Loucy (cell line): Measurements from ENCODE around the gene FARS2.

ENCODE experiments used
- H2AFZ ChIP-seq: fragments of 200-600 bp; sonication (generic); 2 replicates; pipeline ENCODE4 v1.6.0; 2016; ENCODE audit warnings: antibody characterized with exemption, mild to moderate bottlenecking, low read length, moderate library complexity
- H3F3A ChIP-seq: fragments of 200-600 bp; 2 replicates; pipeline ENCODE4 v1.6.0; 2016; ENCODE audit warnings: antibody characterized with exemption, low read depth, mild to moderate bottlenecking
- H3K27me3 ChIP-seq: fragments of 200-600 bp; sonication (generic); 2 replicates; pipeline ENCODE4 v1.6.1; 2014; ENCODE audit warnings: low read length, mild to moderate bottlenecking; ENCODE audit not compliant: insufficient read depth, poor library complexity, severe bottlenecking
- H3K36me3 ChIP-seq: fragments of 200-600 bp; sonication (generic); 2 replicates; pipeline ENCODE4 v1.6.1; 2016; ENCODE audit warnings: low read length; ENCODE audit not compliant: insufficient read depth
- H3K4me1 ChIP-seq: fragments of 200-600 bp; sonication (generic); 2 replicates; pipeline ENCODE4 v1.5.1; 2014; ENCODE audit warnings: low read length, mild to moderate bottlenecking; ENCODE audit not compliant: insufficient read depth, poor library complexity, severe bottlenecking
- H3K4me2 ChIP-seq: fragments of 200-600 bp; sonication (generic); 2 replicates; pipeline ENCODE4 v1.6.0; 2014; ENCODE audit warnings: antibody characterized with exemption, low read length, low read depth, mild to moderate bottlenecking; ENCODE audit not compliant: poor library complexity, severe bottlenecking
- H3K4me3 ChIP-seq: fragments of 200-600 bp; sonication (generic); 2 replicates; pipeline ENCODE4 v1.5.1; 2014; ENCODE audit warnings: low read length, mild to moderate bottlenecking, mixed read lengths; ENCODE audit not compliant: poor library complexity, severe bottlenecking
- H3K79me2 ChIP-seq: fragments of 200-600 bp; sonication (generic); 2 replicates; pipeline ENCODE4 v1.6.1; 2014; ENCODE audit warnings: low read length; ENCODE audit not compliant: insufficient read depth
- H3K9ac ChIP-seq: fragments of 200-600 bp; sonication (generic); 2 replicates; pipeline ENCODE4 v1.6.0; 2014; ENCODE audit warnings: mild to moderate bottlenecking, low read depth, low read length, moderate library complexity; ENCODE audit not compliant: poor library complexity, severe bottlenecking
- H3K9me2 ChIP-seq: fragments of 200-600 bp; sonication (generic); replicated peaks from 2 replicates; pipeline ENCODE4 v1.6.1; 2016; ENCODE audit warnings: low read depth, low read length, mixed read lengths
- H3K9me3 ChIP-seq: fragments of 200-600 bp; sonication (generic); 2 replicates; pipeline ENCODE4 v1.6.1; 2014; ENCODE audit warnings: mild to moderate bottlenecking, antibody characterized with exemption, low read length, low read depth; ENCODE audit not compliant: insufficient read depth
- H4K20me1 ChIP-seq: fragments of 200-600 bp; sonication (generic); 2 replicates; pipeline ENCODE4 v1.6.0; 2014; ENCODE audit warnings: antibody characterized with exemption, low read length, mild to moderate bottlenecking; ENCODE audit not compliant: insufficient read depth, poor library complexity, severe bottlenecking
- CTCF ChIP-seq: fragments of 200-600 bp; sonication (generic); conservative IDR thresholded peaks from 2 replicates; pipeline ENCODE4 v1.5.1; 2014; ENCODE audit warnings: mild to moderate bottlenecking, antibody characterized with exemption, low read length
- EZH2phosphoT487 ChIP-seq: fragments of 200-600 bp; IDR thresholded peaks from 2 replicates; pipeline ENCODE4 v1.6.1; 2018; ENCODE audit warnings: antibody characterized with exemption, mild to moderate bottlenecking, moderate library complexity, borderline replicate concordance

The FARS2 gene

GRCh38 chr6:5379647-5380242 is 118.4 kb downstream of the FARS2 start:
- H3K4me3 ChIP-seq: no peak overlapping the region
- H3K4me2 ChIP-seq: no peak overlapping the region
- no peak overlapping the region for H2AFZ ChIP-seq
- no peaks in the 10 kb centered on the region for H3K79me2 ChIP-seq
- H3K36me3 ChIP-seq: no peaks in the 10 kb centered on the region
- no peaks in the 10 kb centered on the region for H4K20me1 ChIP-seq
- no peaks in the 10 kb centered on the region for H3K27me3 ChIP-seq
- H3K9me3 ChIP-seq: no peaks in the 10 kb centered on the region
- H3K4me1 ChIP-seq: no peaks in the 10 kb centered on the region
- no peak overlapping the region for H3K9ac ChIP-seq
- TF ChIP-seq CTCF (peak; percentile 89), EZH2phosphoT487 (no peak)
- H3K9me2 ChIP-seq: no peaks in the 10 kb centered on the region
- no peaks in the 10 kb centered on the region for H3F3A ChIP-seq

GRCh38 chr6:5383856-5384255 is 122.5 kb downstream of the FARS2 start:
- Histone ChIP-seq H3K79me2 (no peaks in the 10 kb centered on the region), H3K27me3 (no peaks in the 10 kb centered on the region)
- TF ChIP-seq EZH2phosphoT487 (no peak), CTCF (no peak)

GRCh38 chr6:5384276-5384675 is 123.0 kb downstream of the FARS2 start:
- no peak overlapping the region for H3K4me3 ChIP-seq
- H3K36me3 ChIP-seq: no peaks in the 10 kb centered on the region
- H4K20me1 ChIP-seq: no peaks in the 10 kb centered on the region
- H3K79me2 ChIP-seq: no peaks in the 10 kb centered on the region
- no peak overlapping the region for H3K9ac ChIP-seq
- no peaks in the 10 kb centered on the region for H3K9me2 ChIP-seq
- no peaks in the 10 kb centered on the region for H3F3A ChIP-seq
- H2AFZ ChIP-seq: no peak overlapping the region
- H3K4me2 ChIP-seq: no peak overlapping the region
- H3K4me1 ChIP-seq: no peaks in the 10 kb centered on the region
- H3K27me3 ChIP-seq: no peaks in the 10 kb centered on the region
- no peaks in the 10 kb centered on the region for H3K9me3 ChIP-seq
- TF ChIP-seq EZH2phosphoT487 (no peak), CTCF (no peak)

More at GRCh38 chr6:5383856-5384255, 122.5 kb downstream of the FARS2 start:
- no peak overlapping the region for H2AFZ ChIP-seq
- no peaks in the 10 kb centered on the region for H3K4me1 ChIP-seq
- H3K36me3 ChIP-seq: no peaks in the 10 kb centered on the region
- no peak overlapping the region for H3K4me2 ChIP-seq
- no peaks in the 10 kb centered on the region for H3K9me3 ChIP-seq
- no peak overlapping the region for H3K4me3 ChIP-seq
- no peaks in the 10 kb centered on the region for H4K20me1 ChIP-seq
- no peaks in the 10 kb centered on the region for H3F3A ChIP-seq
- no peaks in the 10 kb centered on the region for H3K9me2 ChIP-seq
- H3K9ac ChIP-seq: no peak overlapping the region
